Hematopoietic multipotent progenitor cell treated with erythropoietin and hydrocortisone succinate and interleukin-3 and kit ligand, for 4 days (in vitro differentiated cells): ENCODE measurements around the gene DDX41.
A peak's percentile ranks its signal among the peaks of the same experiment; 100 is the strongest.

Experiments used
- DNase-seq: peaks from one replicate; pipeline ENCODE4 v3.0.0-alpha.2; 2015

DDX41 gene

DNA sequence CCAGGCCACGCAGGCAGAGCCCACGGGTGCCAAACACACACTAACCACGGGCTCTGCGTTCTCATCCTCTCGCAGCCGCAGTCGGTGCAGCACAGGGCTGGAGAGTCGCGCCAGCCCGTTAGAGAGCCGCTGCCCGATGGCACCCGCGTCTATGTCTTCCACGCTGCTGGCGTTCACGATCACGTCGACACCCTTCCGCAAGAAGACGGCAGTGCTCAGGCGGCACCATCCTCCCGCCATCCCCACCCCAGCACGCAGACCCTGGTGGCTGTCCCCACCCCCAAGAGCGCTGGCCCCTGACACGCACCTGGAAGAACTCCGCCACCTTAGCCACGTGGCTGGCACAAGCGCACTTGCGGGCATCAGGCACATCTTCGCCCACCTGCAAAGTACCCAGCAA lies 49.3 kb downstream of the DDX41 start:
- no peak for DNase-seq

DNA sequence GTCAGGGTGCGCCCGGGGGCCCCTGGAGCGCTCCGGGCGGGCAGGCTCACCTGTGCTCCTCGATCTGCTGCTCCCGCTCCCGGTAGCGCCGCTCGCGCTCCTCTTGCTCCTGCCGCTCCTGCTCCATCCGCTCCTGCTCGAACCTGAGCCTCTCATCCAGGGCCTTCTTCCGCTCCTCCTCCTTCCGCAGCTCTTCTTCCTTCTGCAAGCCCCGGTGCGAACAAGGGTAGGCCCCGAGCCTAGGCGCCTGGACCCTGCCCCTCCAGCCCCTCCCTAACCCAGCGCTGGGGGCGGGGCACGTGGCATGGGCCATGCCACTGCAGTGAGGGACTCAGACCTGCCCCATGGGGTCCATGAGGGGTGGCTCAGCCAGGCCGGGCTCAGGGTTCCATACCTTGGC lies 49.9 kb downstream of the DDX41 start:
- DNase-seq = no peak

DNA sequence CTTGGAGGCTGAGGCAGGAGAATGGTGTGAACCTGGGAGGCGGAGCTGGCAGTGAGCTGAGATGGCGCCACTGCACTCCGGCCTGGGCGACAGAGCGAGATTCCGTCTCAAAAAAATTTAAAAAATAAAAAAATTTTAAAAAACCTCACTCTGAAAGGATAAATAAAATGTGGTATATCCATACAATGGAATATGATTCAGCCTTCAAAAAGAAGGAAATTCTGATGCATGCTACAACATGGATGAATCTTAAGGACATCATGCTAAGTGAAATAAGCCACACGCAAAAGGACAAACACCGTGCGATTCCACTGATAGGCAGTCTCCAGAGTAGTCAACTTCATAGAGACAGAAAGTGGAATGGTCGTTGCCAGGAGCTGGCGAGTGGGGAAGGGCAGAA lies 51.7 kb downstream of the DDX41 start:
- no peak for DNase-seq

DNA sequence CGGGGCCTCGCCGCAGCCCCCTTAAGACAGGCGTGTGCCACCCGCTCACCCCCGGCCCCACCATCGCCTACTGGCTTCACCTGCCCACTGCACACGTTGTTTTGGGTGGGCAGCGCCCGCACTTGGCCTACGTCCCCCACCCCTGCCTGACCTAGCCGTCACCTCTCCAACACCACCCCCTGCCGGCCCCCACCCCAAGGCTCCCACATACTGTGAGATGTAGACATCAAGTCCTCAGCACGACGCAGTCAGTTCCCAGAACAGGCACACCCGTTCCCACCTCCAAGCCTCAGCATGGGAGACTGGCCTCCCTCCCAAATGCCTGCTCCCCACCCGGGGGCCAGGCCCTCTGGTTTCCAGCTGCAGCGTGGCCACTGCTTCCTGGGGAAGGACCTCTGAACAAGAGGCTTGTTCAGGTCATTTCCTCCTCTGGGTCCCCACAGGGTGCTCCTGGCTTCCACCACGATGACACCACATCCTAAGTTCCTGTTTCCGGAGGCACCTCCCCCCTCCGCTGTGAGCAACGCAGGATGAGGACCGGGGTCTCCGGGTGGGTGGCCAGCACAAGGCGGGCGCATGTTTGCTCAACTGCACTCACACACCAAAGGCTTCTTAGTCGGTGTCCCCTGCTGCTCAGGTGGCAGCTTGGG lies 54.6 kb downstream of the DDX41 start:
- DNase-seq = peak; percentile 67
